WI38 (cell line): Measurements from ENCODE around the gene MGMT.

Source experiments
- H3K4me3 ChIP-seq: 2 replicates; pipeline ENCODE4 v1.5.1; 2011; ENCODE audit warnings: low read depth, mild to moderate bottlenecking, control low read depth, low read length
- CTCF ChIP-seq: IDR thresholded peaks from 2 replicates; pipeline ENCODE4 v1.5.1; 2012; ENCODE audit warnings: low read depth, mild to moderate bottlenecking, control low read depth, low read length

Gene MGMT

GRCh38 chr10:129445436-129446182 lies 21.4 kb upstream of the MGMT start:
- TF ChIP-seq CTCF: no peak
- H3K4me3 ChIP-seq: no peak overlapping the region

- no peak for TF ChIP-seq CTCF
- H3K4me3 ChIP-seq: no peak overlapping the region
Measured at GRCh38 chr10:129446183-129446581, 20.9 kb upstream of the MGMT start.

- no peak overlapping the region for H3K4me3 ChIP-seq
- no peak for TF ChIP-seq CTCF
Measured at GRCh38 chr10:129447486-129447885, 19.6 kb upstream of the MGMT start.

- H3K4me3 ChIP-seq: no peak overlapping the region
- TF ChIP-seq CTCF: no peak
Measured at GRCh38 chr10:129448086-129448485, 19.0 kb upstream of the MGMT start.

- H3K4me3 ChIP-seq: no peak overlapping the region
- TF ChIP-seq CTCF: no peak
Measured at GRCh38 chr10:129448539-129448938, 18.5 kb upstream of the MGMT start.

GRCh38 chr10:129449893-129450292 lies 17.1 kb upstream of the MGMT start:
- no peak for TF ChIP-seq CTCF
- H3K4me3 ChIP-seq: no peak overlapping the region

GRCh38 chr10:129450391-129450790 lies 16.6 kb upstream of the MGMT start:
- no peak for TF ChIP-seq CTCF

More at GRCh38 chr10:129450391-129450790, 16.6 kb upstream of the MGMT start:
- no peak overlapping the region for H3K4me3 ChIP-seq
